SK-N-SH (cell line): Measurements from ENCODE around the gene SETSIP. TPM values are rescaled to one million over a fixed set of nuclear protein-coding genes. Genes with fewer than 3 reads are reported as not detected.

Experiments
- CTCF ChIA-PET: fragments of 300-600, 350-600 bp; formaldehyde crosslinking; extraction: SDS; loops from one replicate; lab custom pipeline; 2021; lab: Yijun Ruan, JAX
- POLR2A ChIA-PET: fragments of 350-600 bp; sonication (Branson Sonifier 250); formaldehyde crosslinking; extraction: SDS; loops from one replicate; lab custom pipeline; 2020; ENCODE audit warnings: antibody characterized with exemption, inconsistent platforms; lab: Yijun Ruan, JAX
- DNase-seq: peaks from one replicate; pipeline ENCODE4 v3.0.0; 2012
- H2AFZ ChIP-seq: fragments of 200-600 bp; sonication (generic); 2 replicates; pipeline ENCODE4 v1.8.1; 2016; ENCODE audit warnings: antibody characterized with exemption, mild to moderate bottlenecking, low read depth
- H3F3A ChIP-seq: fragments of 200-600 bp; sonication (generic); replicated peaks from 2 replicates; pipeline ENCODE3; 2016; ENCODE audit warnings: antibody characterized with exemption, mild to moderate bottlenecking; ENCODE audit not compliant: insufficient read depth
- H3K27ac ChIP-seq, 2 experiments: fragments of 200-500 bp in 1 of 2; fragments of 200-600 bp in 1 of 2; sonication (Bioruptor generic) in 1 of 2; sonication (generic), shearing (Covaris generic) in 1 of 2; 2 replicates each; pipeline versions ENCODE4 v1.5.1 to v1.6.1; 2014 to 2016; ENCODE audit warnings: low read depth in 2 of 2, inconsistent platforms in 1 of 2, low read length in 1 of 2, mild to moderate bottlenecking in 1 of 2, mixed read lengths in 1 of 2
- H3K27me3 ChIP-seq: fragments of 200-600 bp; sonication (generic), shearing (Covaris generic); 2 replicates; pipeline ENCODE4 v1.6.1; 2016; ENCODE audit warnings: mixed run types; ENCODE audit not compliant: insufficient read depth
- H3K36me3 ChIP-seq, 2 experiments: fragments of 200-500 bp in 1 of 2; fragments of 200-600 bp in 1 of 2; sonication (Bioruptor generic) in 1 of 2; sonication (generic) in 1 of 2; replicated peaks in 1 of 2; 2 replicates each; pipeline versions ENCODE3 to v1.5.1; 2014 to 2016; ENCODE audit warnings: low read length in 1 of 2, mild to moderate bottlenecking in 1 of 2; ENCODE audit not compliant: insufficient read depth in 2 of 2, control insufficient read depth in 1 of 2
- H3K4me1 ChIP-seq, 2 experiments: fragments of 200-500 bp in 1 of 2; fragments of 200-600 bp in 1 of 2; sonication (Bioruptor generic) in 1 of 2; sonication (generic), shearing (Covaris generic) in 1 of 2; 2 replicates each; pipeline versions ENCODE4 v1.5.1 to v1.6.1; 2014 to 2016; ENCODE audit warnings: low read depth in 1 of 2, low read length in 1 of 2, mixed run types in 1 of 2; ENCODE audit not compliant: insufficient read depth in 2 of 2, control insufficient read depth in 1 of 2
- H3K4me2 ChIP-seq: fragments of 200-600 bp; sonication (generic), shearing (Covaris generic); 2 replicates; pipeline ENCODE4 v1.6.1; 2017; ENCODE audit warnings: mixed run types
- H3K4me3 ChIP-seq, 2 experiments: fragments of 200-500 bp in 1 of 2; fragments of 200-600 bp in 1 of 2; sonication (Bioruptor generic) in 1 of 2; sonication (generic), shearing (Covaris generic) in 1 of 2; 2 replicates each; pipeline versions ENCODE4 v1.5.1 to v1.8.1; 2014 to 2016; ENCODE audit warnings: low read depth in 2 of 2, inconsistent platforms in 1 of 2, low read length in 1 of 2, mild to moderate bottlenecking in 1 of 2, mixed read lengths in 1 of 2, moderate library complexity in 1 of 2
- H3K79me2 ChIP-seq: fragments of 200-600 bp; sonication (generic); 2 replicates; pipeline ENCODE4 v1.8.1; 2017; ENCODE audit warnings: mild to moderate bottlenecking; ENCODE audit not compliant: insufficient read depth
- H3K9ac ChIP-seq: fragments of 200-600 bp; sonication (generic); 2 replicates; pipeline ENCODE4 v1.6.1; 2017; ENCODE audit warnings: mixed run types
- H3K9me2 ChIP-seq: fragments of 200-600 bp; sonication (generic); 2 replicates; pipeline ENCODE4 v1.6.1; 2017; ENCODE audit warnings: mixed run types
- H3K9me3 ChIP-seq: fragments of 200-600 bp; sonication (generic); 2 replicates; pipeline ENCODE4 v1.6.1; 2017; ENCODE audit warnings: mixed run types, mild to moderate bottlenecking, moderate library complexity
- H4K20me1 ChIP-seq: fragments of 200-600 bp; sonication (generic); 2 replicates; pipeline ENCODE4 v1.6.1; 2017; ENCODE audit warnings: mild to moderate bottlenecking, mixed run types; ENCODE audit not compliant: insufficient read depth
- CHD2 ChIP-seq: fragments of 150-350 bp; IDR thresholded peaks from 2 replicates; pipeline ENCODE4 v1.6.1; 2018; ENCODE audit warnings: low read length; ENCODE audit not compliant: partially characterized antibody
- FOSL2 ChIP-seq: IDR thresholded peaks from 2 replicates; pipeline ENCODE4 v1.4.0; 2012; ENCODE audit warnings: low read depth, mild to moderate bottlenecking, moderate library complexity, borderline replicate concordance
- FOXM1 ChIP-seq: IDR thresholded peaks from 2 replicates; pipeline ENCODE4 v1.4.0; 2012; ENCODE audit warnings: low read depth, mild to moderate bottlenecking
- GATA2 ChIP-seq: sonication (generic); formaldehyde crosslinking; IDR thresholded peaks from 2 replicates; pipeline ENCODE4 v1.5.0; 2020; ENCODE audit warnings: mild to moderate bottlenecking, missing genetic modification reagents
- JUND ChIP-seq: IDR thresholded peaks from 2 replicates; pipeline ENCODE4 v1.4.0; 2012
- MXI1 ChIP-seq: IDR thresholded peaks from 2 replicates; pipeline ENCODE4 v1.6.1; 2012; ENCODE audit warnings: mild to moderate bottlenecking, low read depth, low read length, improper control_type of control experiment
- NRF1 ChIP-seq: IDR thresholded peaks from 2 replicates; pipeline ENCODE4 v1.6.1; 2012; ENCODE audit warnings: low read depth, mild to moderate bottlenecking, low read length
- SMC3 ChIP-seq: IDR thresholded peaks from 2 replicates; pipeline ENCODE4 v1.6.1; 2012; ENCODE audit warnings: low read depth, low read length, improper control_type of control experiment
- TAF1 ChIP-seq: IDR thresholded peaks from 2 replicates; pipeline ENCODE4 v1.6.1; 2012; ENCODE audit warnings: low read depth, mild to moderate bottlenecking, low read length, moderate library complexity, borderline replicate concordance
- TCF12 ChIP-seq: IDR thresholded peaks from 2 replicates; pipeline ENCODE4 v1.4.0; 2012
- TEAD4 ChIP-seq: IDR thresholded peaks from 2 replicates; pipeline ENCODE4 v1.4.0; 2012; ENCODE audit warnings: mild to moderate bottlenecking, borderline replicate concordance; ENCODE audit not compliant: insufficient read depth
- WGBS: methylation state at CpG from one replicate; pipeline ENCODE4 v1.1.6; 2017; ENCODE audit warnings: low lambda C conversion rate; 5-methylcytosine and 5-hydroxymethylcytosine counted together
- polyA plus RNA-seq, 3 experiments: library from polyadenylated mRNA; depleted of rRNA; stranded (reverse); fragments of >200 nt; gene quantifications; 2 replicates each; pipeline ENCODE4 v1.2.3, GENCODE V29; 2012
- TF ChIP-seq, protein P1 (sequence below): fragments of 150-350 bp; IDR thresholded peaks from 2 replicates; pipeline ENCODE4 v1.6.1; 2016; ENCODE audit warnings: mild to moderate bottlenecking, low read depth, low read length
- TF ChIP-seq, protein P2 (sequence below): fragments of 150-350 bp; IDR thresholded peaks from 2 replicates; pipeline ENCODE4 v1.6.1; 2017; ENCODE audit warnings: antibody characterized with exemption, low read length, low read depth, borderline replicate concordance
- TF ChIP-seq, protein P3 (sequence below): IDR thresholded peaks from 2 replicates; pipeline ENCODE4; 2012
- TF ChIP-seq, protein P4 (sequence below): IDR thresholded peaks from 2 replicates; pipeline ENCODE4 v1.4.0; 2012; ENCODE audit warnings: low read depth
- TF ChIP-seq, protein P5 (sequence below): IDR thresholded peaks from 2 replicates; pipeline ENCODE4 v1.6.1; 2012; ENCODE audit warnings: mild to moderate bottlenecking, low read depth, low read length, moderate library complexity
- TF ChIP-seq, protein P6 (sequence below): IDR thresholded peaks from 2 replicates; pipeline ENCODE4 v1.4.0; 2012; ENCODE audit warnings: low read depth, borderline replicate concordance

The SETSIP gene, protein sequence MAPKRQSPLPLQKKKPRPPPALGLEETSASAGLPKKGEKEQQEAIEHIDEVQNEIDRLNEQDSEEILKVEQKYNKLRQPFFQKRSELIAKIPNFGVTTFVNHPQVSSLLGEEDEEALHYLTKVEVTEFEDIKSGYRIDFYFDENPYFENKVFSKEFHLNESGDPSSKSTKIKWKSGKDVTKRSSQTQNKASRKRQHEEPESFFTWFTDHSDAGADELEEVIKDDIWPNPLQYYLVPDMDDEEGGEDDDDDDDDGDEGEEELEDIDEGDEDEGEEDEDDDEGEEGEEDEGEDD
- not detected in 2 replicates for polyA plus RNA-seq (2012; rRNA removed)
- polyA plus RNA-seq (2012; cell fraction: cytosol; rRNA removed), result not detected in 2 replicates
- polyA plus RNA-seq (2012; cell fraction: nucleus; rRNA removed), result not detected in 2 replicates

DNA sequence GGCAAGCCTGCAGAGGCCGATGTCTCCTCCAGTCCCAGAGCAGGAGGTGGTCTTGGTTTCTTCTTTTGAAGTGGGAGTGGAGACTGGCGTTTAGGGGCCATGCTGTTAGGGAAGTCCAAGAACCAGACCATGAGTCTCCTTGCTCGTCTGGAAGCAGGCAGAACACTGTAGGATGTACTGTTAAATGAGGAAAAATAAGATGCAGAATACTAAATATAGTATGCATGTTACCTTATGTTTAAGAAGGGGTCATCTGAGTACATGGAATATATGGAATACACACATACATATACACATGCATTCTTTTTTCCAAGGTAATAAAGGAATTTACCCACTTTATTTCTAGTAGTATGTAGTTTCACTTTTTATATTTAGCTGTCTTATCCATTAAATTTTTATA is at the start of gene SETSIP:
SETSIP (minus strand) TSS at position 101 of the 400 bp plus-strand sequence; CDS start at position 101, 0 bp downstream.
- H3K27me3 ChIP-seq, result no peaks in the 10 kb centered on the region
- WGBS, result 78% methylated on average over 3 of the region's 3 CpGs
- H3K4me2 ChIP-seq, result no peak within 1 kb of the TSS
- H3K4me3 ChIP-seq, result no peak within 1 kb of the TSS
- H3K9me3 ChIP-seq, result no peaks in the 10 kb centered on the region
- ChIA-PET CTCF (no interaction called here), POLR2A (no interaction called here)
- H3K9ac ChIP-seq, result no peak within 1 kb of the TSS
- H3K79me2 ChIP-seq, result no peaks in the 10 kb centered on the region
- H3K4me1 ChIP-seq, result no peaks in the 10 kb centered on the region; a peak in 1 of 4 replicates
- TF ChIP-seq FOXM1, result no peak
- TF ChIP-seq, protein P1, sequence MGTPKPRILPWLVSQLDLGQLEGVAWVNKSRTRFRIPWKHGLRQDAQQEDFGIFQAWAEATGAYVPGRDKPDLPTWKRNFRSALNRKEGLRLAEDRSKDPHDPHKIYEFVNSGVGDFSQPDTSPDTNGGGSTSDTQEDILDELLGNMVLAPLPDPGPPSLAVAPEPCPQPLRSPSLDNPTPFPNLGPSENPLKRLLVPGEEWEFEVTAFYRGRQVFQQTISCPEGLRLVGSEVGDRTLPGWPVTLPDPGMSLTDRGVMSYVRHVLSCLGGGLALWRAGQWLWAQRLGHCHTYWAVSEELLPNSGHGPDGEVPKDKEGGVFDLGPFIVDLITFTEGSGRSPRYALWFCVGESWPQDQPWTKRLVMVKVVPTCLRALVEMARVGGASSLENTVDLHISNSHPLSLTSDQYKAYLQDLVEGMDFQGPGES, result no peak
- TF ChIP-seq NRF1, result no peak
- TF ChIP-seq TAF1, result no peak
- TF ChIP-seq, protein P2, sequence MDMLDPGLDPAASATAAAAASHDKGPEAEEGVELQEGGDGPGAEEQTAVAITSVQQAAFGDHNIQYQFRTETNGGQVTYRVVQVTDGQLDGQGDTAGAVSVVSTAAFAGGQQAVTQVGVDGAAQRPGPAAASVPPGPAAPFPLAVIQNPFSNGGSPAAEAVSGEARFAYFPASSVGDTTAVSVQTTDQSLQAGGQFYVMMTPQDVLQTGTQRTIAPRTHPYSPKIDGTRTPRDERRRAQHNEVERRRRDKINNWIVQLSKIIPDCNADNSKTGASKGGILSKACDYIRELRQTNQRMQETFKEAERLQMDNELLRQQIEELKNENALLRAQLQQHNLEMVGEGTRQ, result no peak
- no peak for TF ChIP-seq JUND
- no peak for TF ChIP-seq CHD2
- TF ChIP-seq FOSL2, result no peak
- TF ChIP-seq, protein P3, sequence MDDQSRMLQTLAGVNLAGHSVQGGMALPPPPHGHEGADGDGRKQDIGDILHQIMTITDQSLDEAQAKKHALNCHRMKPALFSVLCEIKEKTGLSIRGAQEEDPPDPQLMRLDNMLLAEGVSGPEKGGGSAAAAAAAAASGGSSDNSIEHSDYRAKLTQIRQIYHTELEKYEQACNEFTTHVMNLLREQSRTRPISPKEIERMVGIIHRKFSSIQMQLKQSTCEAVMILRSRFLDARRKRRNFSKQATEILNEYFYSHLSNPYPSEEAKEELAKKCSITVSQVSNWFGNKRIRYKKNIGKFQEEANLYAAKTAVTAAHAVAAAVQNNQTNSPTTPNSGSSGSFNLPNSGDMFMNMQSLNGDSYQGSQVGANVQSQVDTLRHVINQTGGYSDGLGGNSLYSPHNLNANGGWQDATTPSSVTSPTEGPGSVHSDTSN, result no peak
- no peak for TF ChIP-seq TEAD4
- no peak for TF ChIP-seq MXI1
- TF ChIP-seq, protein P4, sequence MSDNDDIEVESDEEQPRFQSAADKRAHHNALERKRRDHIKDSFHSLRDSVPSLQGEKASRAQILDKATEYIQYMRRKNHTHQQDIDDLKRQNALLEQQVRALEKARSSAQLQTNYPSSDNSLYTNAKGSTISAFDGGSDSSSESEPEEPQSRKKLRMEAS, result no peak
- TF ChIP-seq, protein P5, sequence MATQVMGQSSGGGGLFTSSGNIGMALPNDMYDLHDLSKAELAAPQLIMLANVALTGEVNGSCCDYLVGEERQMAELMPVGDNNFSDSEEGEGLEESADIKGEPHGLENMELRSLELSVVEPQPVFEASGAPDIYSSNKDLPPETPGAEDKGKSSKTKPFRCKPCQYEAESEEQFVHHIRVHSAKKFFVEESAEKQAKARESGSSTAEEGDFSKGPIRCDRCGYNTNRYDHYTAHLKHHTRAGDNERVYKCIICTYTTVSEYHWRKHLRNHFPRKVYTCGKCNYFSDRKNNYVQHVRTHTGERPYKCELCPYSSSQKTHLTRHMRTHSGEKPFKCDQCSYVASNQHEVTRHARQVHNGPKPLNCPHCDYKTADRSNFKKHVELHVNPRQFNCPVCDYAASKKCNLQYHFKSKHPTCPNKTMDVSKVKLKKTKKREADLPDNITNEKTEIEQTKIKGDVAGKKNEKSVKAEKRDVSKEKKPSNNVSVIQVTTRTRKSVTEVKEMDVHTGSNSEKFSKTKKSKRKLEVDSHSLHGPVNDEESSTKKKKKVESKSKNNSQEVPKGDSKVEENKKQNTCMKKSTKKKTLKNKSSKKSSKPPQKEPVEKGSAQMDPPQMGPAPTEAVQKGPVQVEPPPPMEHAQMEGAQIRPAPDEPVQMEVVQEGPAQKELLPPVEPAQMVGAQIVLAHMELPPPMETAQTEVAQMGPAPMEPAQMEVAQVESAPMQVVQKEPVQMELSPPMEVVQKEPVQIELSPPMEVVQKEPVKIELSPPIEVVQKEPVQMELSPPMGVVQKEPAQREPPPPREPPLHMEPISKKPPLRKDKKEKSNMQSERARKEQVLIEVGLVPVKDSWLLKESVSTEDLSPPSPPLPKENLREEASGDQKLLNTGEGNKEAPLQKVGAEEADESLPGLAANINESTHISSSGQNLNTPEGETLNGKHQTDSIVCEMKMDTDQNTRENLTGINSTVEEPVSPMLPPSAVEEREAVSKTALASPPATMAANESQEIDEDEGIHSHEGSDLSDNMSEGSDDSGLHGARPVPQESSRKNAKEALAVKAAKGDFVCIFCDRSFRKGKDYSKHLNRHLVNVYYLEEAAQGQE, result no peak
- TF ChIP-seq, protein P6, sequence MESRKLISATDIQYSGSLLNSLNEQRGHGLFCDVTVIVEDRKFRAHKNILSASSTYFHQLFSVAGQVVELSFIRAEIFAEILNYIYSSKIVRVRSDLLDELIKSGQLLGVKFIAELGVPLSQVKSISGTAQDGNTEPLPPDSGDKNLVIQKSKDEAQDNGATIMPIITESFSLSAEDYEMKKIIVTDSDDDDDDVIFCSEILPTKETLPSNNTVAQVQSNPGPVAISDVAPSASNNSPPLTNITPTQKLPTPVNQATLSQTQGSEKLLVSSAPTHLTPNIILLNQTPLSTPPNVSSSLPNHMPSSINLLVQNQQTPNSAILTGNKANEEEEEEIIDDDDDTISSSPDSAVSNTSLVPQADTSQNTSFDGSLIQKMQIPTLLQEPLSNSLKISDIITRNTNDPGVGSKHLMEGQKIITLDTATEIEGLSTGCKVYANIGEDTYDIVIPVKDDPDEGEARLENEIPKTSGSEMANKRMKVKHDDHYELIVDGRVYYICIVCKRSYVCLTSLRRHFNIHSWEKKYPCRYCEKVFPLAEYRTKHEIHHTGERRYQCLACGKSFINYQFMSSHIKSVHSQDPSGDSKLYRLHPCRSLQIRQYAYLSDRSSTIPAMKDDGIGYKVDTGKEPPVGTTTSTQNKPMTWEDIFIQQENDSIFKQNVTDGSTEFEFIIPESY, result no peak
- no peak for TF ChIP-seq GATA2 (CRISPR knock-in tag)
- TF ChIP-seq SMC3, result no peak
- no peak for TF ChIP-seq TCF12
- no peaks in the 10 kb centered on the region for H3F3A ChIP-seq
- no peaks in the 10 kb centered on the region for H3K9me2 ChIP-seq
- no peak within 1 kb of the TSS for H3K27ac ChIP-seq
- no peaks in the 10 kb centered on the region for H3K36me3 ChIP-seq
- no peaks in the 10 kb centered on the region for H4K20me1 ChIP-seq
- H2AFZ ChIP-seq, result no peak within 1 kb of the TSS
- DNase-seq, result no peak
